Glutamatergic neuron (in vitro differentiated cells): Measurements from ENCODE around the gene PLN. TPM values are rescaled to one million over a fixed set of nuclear protein-coding genes. Genes with fewer than 3 reads are reported as not detected.
A peak's percentile ranks its signal among the peaks of the same experiment; 100 is the strongest.

Experiments
- DNase-seq: peaks from one replicate; pipeline ENCODE4 v3.0.0; 2022
- H3K27ac Mint-ChIP-seq: one replicate; pipeline ENCODE4 v1.8.0; 2020; ENCODE audit warnings: mild to moderate bottlenecking, mixed read lengths, inconsistent platforms; ENCODE audit not compliant: unreplicated experiment
- H3K27me3 Mint-ChIP-seq: one replicate; pipeline ENCODE4 v1.8.0; 2020; ENCODE audit warnings: mild to moderate bottlenecking, moderate library complexity, mixed read lengths, inconsistent platforms; ENCODE audit not compliant: unreplicated experiment
- H3K36me3 Mint-ChIP-seq: one replicate; pipeline ENCODE4 v1.8.0; 2020; ENCODE audit warnings: mild to moderate bottlenecking, mixed read lengths, inconsistent platforms; ENCODE audit not compliant: unreplicated experiment
- H3K4me1 Mint-ChIP-seq: one replicate; pipeline ENCODE4 v1.8.0; 2020; ENCODE audit warnings: mild to moderate bottlenecking, low read depth, mixed read lengths, inconsistent platforms; ENCODE audit not compliant: unreplicated experiment
- H3K4me3 Mint-ChIP-seq: one replicate; pipeline ENCODE4 v1.8.0; 2020; ENCODE audit warnings: mild to moderate bottlenecking, mixed read lengths, inconsistent platforms; ENCODE audit not compliant: unreplicated experiment
- H3K9me3 Mint-ChIP-seq: one replicate; pipeline ENCODE4 v1.8.0; 2020; ENCODE audit warnings: mild to moderate bottlenecking, moderate library complexity, mixed read lengths, inconsistent platforms; ENCODE audit not compliant: unreplicated experiment
- CTCF ChIP-seq: fragments of 200-600 bp; sonication (generic); IDR thresholded peaks from one replicate; pipeline ENCODE4 v1.5.0; 2021; ENCODE audit not compliant: partially characterized antibody, unreplicated experiment
- total RNA-seq: library from RNA; stranded (reverse); fragmentation: NEBNext Ultra II Directional; extraction: Animal tissue kit (Norgen Biotek cat#: 25700); gene quantifications from one replicate; pipeline ENCODE4 v1.2.1, GENCODE V29; 2021; ENCODE audit not compliant: unreplicated experiment

PLN gene
- total RNA-seq, 1 donor from 2014 or later = not detected

- H3K27ac Mint-ChIP-seq = no peak overlapping the region
- TF ChIP-seq CTCF = no peak
- no peak for DNase-seq
- no peaks in the 10 kb centered on the region for H3K27me3 Mint-ChIP-seq
- H3K9me3 Mint-ChIP-seq = no peaks in the 10 kb centered on the region
- H3K4me3 Mint-ChIP-seq = no peak overlapping the region
- no peaks in the 10 kb centered on the region for H3K36me3 Mint-ChIP-seq
- no peaks in the 10 kb centered on the region for H3K4me1 Mint-ChIP-seq
Observed at GRCh38 chr6:118546880-118547218, 1.2 kb upstream of the PLN start.

GRCh38 chr6:118548613-118549012 is 517 bp downstream of the PLN start:
- no peaks in the 10 kb centered on the region for H3K36me3 Mint-ChIP-seq
- no peaks in the 10 kb centered on the region for H3K9me3 Mint-ChIP-seq
- H3K4me3 Mint-ChIP-seq = no peak overlapping the region
- DNase-seq = no peak
- TF ChIP-seq CTCF = no peak
- H3K27ac Mint-ChIP-seq = no peak overlapping the region
- no peaks in the 10 kb centered on the region for H3K4me1 Mint-ChIP-seq
- H3K27me3 Mint-ChIP-seq = no peaks in the 10 kb centered on the region

- Mint-ChIP-seq H3K36me3 (no peaks in the 10 kb centered on the region), H3K9me3 (no peaks in the 10 kb centered on the region), H3K4me1 (no peaks in the 10 kb centered on the region), H3K27ac (no peak overlapping the region), H3K4me3 (no peak overlapping the region), H3K27me3 (no peaks in the 10 kb centered on the region)
- no peak for DNase-seq
- TF ChIP-seq CTCF = peak; percentile 50
Observed at GRCh38 chr6:118551063-118552053, 3.3 kb downstream of the PLN start.

GRCh38 chr6:118553132-118553531 is 5.0 kb downstream of the PLN start:
- Mint-ChIP-seq H3K27me3 (no peaks in the 10 kb centered on the region), H3K4me3 (no peak overlapping the region), H3K9me3 (no peaks in the 10 kb centered on the region), H3K36me3 (no peaks in the 10 kb centered on the region), H3K4me1 (no peaks in the 10 kb centered on the region), H3K27ac (no peak overlapping the region)
- DNase-seq = no peak
- TF ChIP-seq CTCF = no peak

- no peak for TF ChIP-seq CTCF
- H3K4me1 Mint-ChIP-seq = no peaks in the 10 kb centered on the region
- no peak overlapping the region for H3K27ac Mint-ChIP-seq
- no peak overlapping the region for H3K4me3 Mint-ChIP-seq
- H3K36me3 Mint-ChIP-seq = no peaks in the 10 kb centered on the region
- H3K27me3 Mint-ChIP-seq = no peaks in the 10 kb centered on the region
- H3K9me3 Mint-ChIP-seq = no peaks in the 10 kb centered on the region
- DNase-seq = no peak
Observed at GRCh38 chr6:118554698-118555097, 6.6 kb downstream of the PLN start.
